Renal pelvis (tissue), 4 donors: ENCODE data around the gene BAK1. TPM values are rescaled to one million over a fixed set of nuclear protein-coding genes. Genes with fewer than 3 reads are reported as not detected.
"Not testable (repeated sequence)": the region's sequence is repeated elsewhere in the genome, so short reads cannot be mapped to it uniquely, and the experiment has no call there.

Experiments used
- DNase-seq: peaks from one replicate; pipeline ENCODE4 v3.0.0-alpha.2; 2013
- polyA plus RNA-seq, 3 donors: library from polyadenylated mRNA; unstranded; fragments of 120-200 nt; gene quantifications; one replicate each; pipeline ENCODE4 v1.2.1, GENCODE V29; 2013; ENCODE audit not compliant: insufficient read length in 3 of 3

BAK1 gene
- polyA plus RNA-seq, 3 donors = 22.5 to 26.1 (median 25.3) TPM

- no peak for DNase-seq
Measured at GRCh38 chr6:33610779-33611732, 31.0 kb upstream of the BAK1 start.

DNA sequence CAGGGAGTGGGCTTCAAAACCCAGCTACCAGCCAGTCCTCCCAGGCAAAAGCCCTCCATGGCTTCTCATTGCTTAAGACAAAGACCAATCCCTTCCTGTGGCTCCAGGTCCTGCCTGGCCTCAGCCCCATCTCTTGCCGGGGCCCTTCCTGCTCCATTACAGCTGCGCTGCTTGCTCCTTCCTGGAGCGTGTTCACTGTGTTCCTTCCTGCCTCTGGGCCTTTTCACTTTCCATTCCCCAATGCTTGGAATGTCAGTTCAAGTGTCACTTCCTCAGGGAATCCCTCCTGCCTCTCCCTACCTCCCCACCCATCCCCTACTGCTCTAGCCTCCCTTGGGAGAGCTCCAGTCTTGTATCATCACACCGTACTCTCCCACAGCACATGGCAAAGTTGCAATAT is 30.0 kb upstream of the BAK1 start:
- no peak for DNase-seq

- no peak for DNase-seq
Measured at GRCh38 chr6:33609528-33609927, 29.5 kb upstream of the BAK1 start.

- no peak for DNase-seq
Measured at GRCh38 chr6:33609019-33609418, 28.9 kb upstream of the BAK1 start.

DNA sequence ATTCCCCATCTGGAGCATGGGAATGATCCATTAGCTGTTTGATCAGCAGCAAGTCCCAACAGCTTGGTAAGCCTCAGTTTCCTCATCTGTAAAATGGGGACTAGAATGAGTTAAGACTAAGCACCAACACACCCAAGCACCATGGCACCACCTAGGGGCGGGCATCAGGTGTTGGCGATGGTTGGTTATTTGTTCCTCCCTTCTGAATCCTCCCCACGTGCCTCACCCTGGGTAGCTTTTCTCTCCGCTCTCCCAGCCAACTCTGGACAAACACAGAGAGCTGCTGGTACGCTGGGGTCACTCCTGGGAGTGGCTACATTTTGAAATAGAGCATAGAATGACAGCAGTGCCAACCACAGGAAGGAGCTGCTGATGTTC is 27.7 kb upstream of the BAK1 start:
- DNase-seq = no peak

DNA sequence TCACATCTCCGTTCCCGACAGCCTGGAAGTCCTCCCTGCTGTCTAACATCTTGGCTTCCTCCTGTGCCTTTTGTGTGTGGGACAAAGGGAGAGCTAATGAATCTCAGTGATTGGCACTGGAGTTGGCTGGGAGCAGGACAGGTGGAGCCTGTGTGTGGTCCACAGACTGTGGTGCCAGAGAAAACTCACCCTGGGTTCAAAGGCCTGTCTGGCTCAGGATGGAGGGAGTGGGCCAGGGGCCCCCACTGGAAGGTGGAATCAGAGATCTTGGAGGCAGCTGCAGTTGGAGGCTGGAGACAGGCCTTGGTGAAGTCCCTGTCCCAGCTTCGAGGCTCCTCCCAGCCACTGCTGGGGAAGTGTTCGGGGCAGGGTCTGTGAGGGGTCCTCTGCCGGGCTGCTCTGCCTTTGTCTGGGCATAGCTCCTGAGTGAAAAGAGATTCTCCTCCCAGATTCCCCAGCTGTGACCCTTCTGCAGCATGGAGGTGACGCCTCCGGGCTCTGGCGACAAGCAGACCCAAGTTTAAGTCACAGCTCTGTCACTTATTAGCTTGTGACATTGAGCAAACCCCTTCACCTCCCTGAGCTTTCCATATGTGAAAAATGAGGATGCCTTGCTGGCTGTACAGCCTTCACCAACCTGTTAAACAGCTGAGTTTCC is 27.2 kb upstream of the BAK1 start:
- no peak for DNase-seq

- DNase-seq = no peak
Measured at GRCh38 chr6:33606642-33607041, 26.6 kb upstream of the BAK1 start.

- no peak for DNase-seq
Measured at GRCh38 chr6:33604941-33605854, 25.1 kb upstream of the BAK1 start.

DNA sequence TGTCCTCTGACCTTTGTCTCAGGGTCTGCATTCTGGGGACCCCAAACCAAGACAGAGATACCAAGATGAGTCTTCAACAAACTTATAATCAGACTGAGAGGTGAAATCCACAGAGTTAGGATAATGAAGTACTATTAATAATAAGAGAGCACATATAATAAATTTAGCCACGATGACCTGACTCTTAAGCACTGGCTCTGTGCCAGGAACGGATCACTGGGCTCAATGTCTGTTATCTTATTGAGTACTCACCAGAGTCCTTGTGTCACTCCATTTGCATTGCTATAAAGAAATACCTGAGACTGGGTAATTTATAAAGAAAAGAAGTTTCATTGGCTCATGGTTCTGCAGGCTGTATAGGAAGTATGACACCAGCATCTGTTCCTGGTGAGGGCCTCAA is 22.1 kb upstream of the BAK1 start:
- DNase-seq = no peak

- no peak for DNase-seq
Measured at GRCh38 chr6:33600761-33601160, 20.7 kb upstream of the BAK1 start.

DNA sequence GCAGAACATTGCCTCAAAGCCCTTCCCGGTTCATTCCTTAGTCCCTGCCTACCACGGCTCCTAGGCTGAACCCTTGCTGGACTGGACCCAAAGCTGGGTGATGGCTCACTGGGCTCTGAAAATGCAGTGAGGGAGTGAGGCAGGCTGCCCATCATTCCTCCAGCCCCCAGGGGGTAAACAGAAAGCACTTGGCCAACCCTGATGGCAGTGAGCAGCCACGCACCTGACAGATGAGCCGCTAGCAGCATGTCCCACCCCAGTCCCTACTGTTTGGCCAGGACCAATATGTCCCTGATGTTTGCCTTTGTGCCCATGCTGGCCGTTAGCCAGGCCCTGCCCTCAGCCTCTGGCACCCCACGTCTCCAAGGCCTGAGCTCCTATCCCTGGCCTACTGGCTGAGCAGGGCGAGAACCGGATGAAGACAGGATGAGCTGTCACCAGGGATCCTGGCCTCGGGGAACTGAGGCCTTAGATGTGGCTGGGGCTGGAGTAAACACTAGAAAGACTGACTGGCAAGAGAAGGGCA is 19.4 kb upstream of the BAK1 start:
- no peak for DNase-seq

DNA sequence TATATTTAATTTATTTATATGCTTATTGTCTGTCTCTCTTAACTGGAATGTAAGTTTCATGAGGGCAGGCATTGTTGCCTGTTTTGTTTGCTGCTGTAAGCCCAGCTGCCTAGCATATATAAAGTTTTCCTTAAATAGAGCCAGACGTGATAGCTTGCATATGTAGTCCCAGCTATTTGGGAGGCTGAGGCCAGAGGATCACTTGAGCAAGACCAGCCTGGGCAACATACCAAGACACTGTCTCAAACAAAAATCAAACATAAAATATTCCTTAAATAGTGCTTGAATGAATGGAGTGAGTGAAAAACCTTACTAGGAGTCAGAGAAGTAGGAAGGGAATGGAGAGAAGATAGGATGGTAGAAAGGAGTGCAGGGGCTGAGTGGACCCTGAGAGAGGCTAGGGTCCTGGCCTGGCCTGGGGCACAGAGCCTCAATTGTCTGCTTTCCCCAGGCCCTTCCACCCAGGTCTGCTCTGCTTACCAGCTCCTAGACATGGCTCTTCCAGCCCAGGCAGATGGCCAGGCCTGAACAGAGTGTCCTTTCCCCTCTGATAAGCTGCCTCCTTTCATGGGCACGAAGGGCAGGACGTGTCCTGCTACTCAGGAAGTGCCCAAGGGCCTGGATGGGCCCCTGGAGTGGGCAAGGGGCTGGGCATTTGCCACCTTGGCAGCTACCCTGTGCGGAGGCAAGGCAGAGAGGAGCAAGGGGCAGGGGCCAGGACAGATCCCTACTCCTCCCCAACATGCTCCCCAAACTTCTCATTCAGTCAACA is 17.7 kb upstream of the BAK1 start:
- no peak for DNase-seq

GRCh38 chr6:33596894-33597293 is 16.8 kb upstream of the BAK1 start:
- DNase-seq = not testable (repeated sequence)

DNA sequence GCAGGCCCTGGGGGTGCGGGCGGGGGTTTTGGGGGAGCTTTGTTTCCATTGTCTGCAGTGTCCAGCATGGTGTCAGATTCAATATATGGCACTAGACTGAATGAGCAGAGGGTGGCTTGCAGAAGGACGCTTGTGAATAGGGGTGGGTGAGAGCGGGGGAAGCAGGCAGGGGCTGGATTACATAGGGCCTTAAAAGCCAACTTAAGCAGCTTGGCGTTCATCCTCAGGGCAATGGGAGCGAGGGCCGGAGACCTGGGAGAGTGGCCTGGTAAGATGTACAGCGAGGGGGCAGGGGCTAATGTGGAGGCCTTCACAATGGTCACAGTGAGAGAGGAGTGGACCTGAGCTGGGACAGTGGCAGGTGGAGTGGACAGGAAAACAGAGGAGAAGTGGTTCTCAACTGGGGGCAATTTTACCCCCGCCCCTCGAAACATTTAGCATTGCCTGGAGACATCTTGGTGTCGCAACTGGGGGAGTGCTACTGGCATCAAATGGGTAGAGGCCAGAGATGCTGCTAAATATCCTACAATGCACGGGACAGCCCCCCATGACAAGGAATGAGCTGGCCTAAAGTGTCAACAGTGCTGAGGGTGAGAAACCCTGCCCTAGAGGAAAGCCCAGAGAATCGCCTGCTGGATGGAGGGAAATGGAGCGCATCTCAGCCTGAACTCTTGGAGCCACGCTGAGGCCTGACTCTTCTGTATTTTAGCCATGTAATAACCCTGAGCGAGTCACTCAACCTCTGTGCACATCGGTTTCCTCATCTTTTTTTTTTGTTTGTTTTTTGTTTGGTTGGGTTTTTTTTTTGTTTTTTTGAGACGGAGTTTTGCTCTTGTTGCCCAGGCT is 15.1 kb upstream of the BAK1 start:
- DNase-seq = no peak

- no peak for DNase-seq
Measured at GRCh38 chr6:33593414-33593727, 13.3 kb upstream of the BAK1 start.

- no peak for DNase-seq
Measured at GRCh38 chr6:33592595-33593413, 12.7 kb upstream of the BAK1 start.

DNA sequence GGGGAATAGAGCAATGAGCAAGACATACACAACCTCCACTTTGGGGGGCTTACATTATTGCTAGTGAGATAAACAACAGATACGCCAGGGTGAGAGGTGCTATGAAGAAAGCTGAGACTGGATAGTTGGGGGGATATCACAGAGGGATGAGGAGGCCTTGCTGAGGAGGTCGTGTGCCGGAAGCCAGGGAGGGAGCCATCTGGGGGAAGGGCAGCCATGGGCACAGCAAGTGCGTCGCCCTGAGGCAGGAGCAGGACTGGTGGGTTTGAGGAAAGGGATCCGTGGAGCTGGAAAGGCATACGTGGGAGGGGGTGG is 12.2 kb upstream of the BAK1 start:
- DNase-seq = no peak

DNA sequence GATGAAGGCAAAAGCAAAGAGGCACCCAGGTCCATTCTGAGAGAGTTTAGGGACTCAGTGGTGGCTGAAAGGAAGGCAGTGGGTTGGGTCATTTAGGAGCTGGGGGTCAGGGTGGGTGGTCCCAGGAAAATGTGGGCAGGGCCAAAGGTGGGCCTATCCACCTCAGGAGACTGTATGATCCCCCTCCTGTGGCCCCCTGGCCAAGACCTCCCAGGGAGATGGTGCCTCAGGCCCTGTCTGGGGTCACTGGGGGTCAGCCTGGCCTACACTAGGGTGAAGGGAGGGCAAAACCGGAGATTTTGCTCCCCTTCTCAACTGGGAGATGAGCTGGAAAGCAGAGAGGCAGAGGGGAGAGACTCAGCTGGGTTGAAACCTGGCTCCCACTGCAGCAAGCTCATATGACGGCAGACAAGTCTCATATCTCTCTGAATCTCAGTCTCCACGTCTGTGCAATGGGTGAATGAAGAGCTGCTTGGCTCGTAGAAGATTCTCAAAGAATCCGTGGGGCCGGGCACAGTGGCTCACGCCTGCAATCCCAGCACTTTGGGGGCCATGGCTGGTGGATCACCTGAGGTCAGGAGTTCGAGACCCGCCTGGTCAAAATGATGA is 11.5 kb upstream of the BAK1 start:
- DNase-seq = no peak

GRCh38 chr6:33590531-33591198 is 10.6 kb upstream of the BAK1 start:
- no peak for DNase-seq
